Gastrocnemius medialis (tissue), 4 donors: ENCODE results near the gene TENT5C. TPM values are rescaled to one million over a fixed set of nuclear protein-coding genes. Genes with fewer than 3 reads are reported as not detected.

Experiments used
- ATAC-seq, 2 donors: fragments of 150-250 bp; one replicate each; pipeline ENCODE4 v1.9.1; 2016
- DNase-seq, 2 donors: peaks; one replicate each; pipeline ENCODE4 v3.0.0-alpha.2; 2019
- H3K27ac ChIP-seq, 4 donors: fragments of 200-600 bp; sonication (generic); 1 replicate in 1 of 4; 2 replicates in 3 of 4; pipeline ENCODE4 v1.5.1; 2016 to 2018; ENCODE audit warnings: mild to moderate bottlenecking in 2 of 4, moderate library complexity in 1 of 4
- H3K27me3 ChIP-seq, 3 donors: fragments of 200-600 bp; sonication (generic) in 2 of 3; 1 replicate in 1 of 3; 2 replicates in 2 of 3; pipeline versions ENCODE4 v1.5.1 to v1.6.0; 2016 to 2019; ENCODE audit warnings: mild to moderate bottlenecking in 1 of 3, moderate library complexity in 1 of 3
- H3K36me3 ChIP-seq, 2 donors: fragments of 200-600 bp; sonication (generic) in 1 of 2; one replicate each; pipeline ENCODE4 v1.5.1; 2017 to 2018
- H3K4me1 ChIP-seq, 2 donors: fragments of 200-600 bp; sonication (generic) in 1 of 2; one replicate each; pipeline ENCODE4 v1.5.1; 2016 to 2017; ENCODE audit warnings: mild to moderate bottlenecking in 2 of 2
- H3K4me3 ChIP-seq, 4 donors: fragments of 200-600 bp; sonication (generic) in 3 of 4; 1 replicate in 1 of 4; 2 replicates in 3 of 4; pipeline ENCODE4 v1.5.1; 2016 to 2019; ENCODE audit warnings: mild to moderate bottlenecking in 2 of 4
- H3K9me3 ChIP-seq, 3 donors: fragments of 200-600 bp; sonication (generic) in 2 of 3; 1 replicate in 1 of 3; 2 replicates in 2 of 3; pipeline ENCODE4 v1.5.1; 2016 to 2019
- POLR2A ChIP-seq, 2 donors: fragments of 450-650 bp; IDR thresholded peaks; one replicate each; pipeline ENCODE4 v1.6.1; 2017; ENCODE audit warnings: antibody characterized with exemption in 2 of 2, mild to moderate bottlenecking in 2 of 2, moderate library complexity in 2 of 2
- in situ Hi-C, 4 donors: fragments of 200-750 bp; cut with MboI; loops; one replicate each; pipeline versions ENCODE4 v1.15.0 to v1.8.0; 2017; ENCODE audit warnings: low sequenced_read_pairs in 4 of 4
- intact Hi-C: fragments of 100-400 bp; cut with DNase I; formaldehyde crosslinking; loops from one replicate; pipeline ENCODE4 v1.15.1; 2023; ENCODE audit warnings: low total_unique reads
- total RNA-seq, 4 donors: library from RNA; depleted of rRNA; stranded (reverse); fragments of >200 nt; gene quantifications; one replicate each; pipeline versions ENCODE4 v1.1.0 to v1.2.3, GENCODE V29; 2016
- TF ChIP-seq, protein P1 (sequence below), 5 experiments: fragments of 450-650 bp in 3 of 5; fragments of 200-600 bp in 2 of 5; sonication (generic) in 2 of 5; IDR thresholded peaks in 4 of 5; conservative IDR thresholded peaks in 1 of 5; 1 replicate in 4 of 5; 2 replicates in 1 of 5; pipeline ENCODE4 v1.5.1; 2016 to 2019; ENCODE audit warnings: antibody characterized with exemption in 5 of 5, mild to moderate bottlenecking in 3 of 5, moderate library complexity in 3 of 5

TENT5C gene
- total RNA-seq, 4 donors from 2014 or later: 2.3 to 21.8 (median 6.4) TPM

GRCh38 chr1:117567435-117567834 lies 38.4 kb upstream of the TENT5C start:
- Histone ChIP-seq H3K27me3 (no peaks in the 10 kb centered on the region), H3K9me3 (no peaks in the 10 kb centered on the region), H3K27ac (no peak overlapping the region), H3K4me3 (no peak overlapping the region), H3K4me1 (no peaks in the 10 kb centered on the region), H3K36me3 (no peaks in the 10 kb centered on the region)
- DNase-seq: no peak
- ATAC-seq: no peak
- TF ChIP-seq, protein P1, sequence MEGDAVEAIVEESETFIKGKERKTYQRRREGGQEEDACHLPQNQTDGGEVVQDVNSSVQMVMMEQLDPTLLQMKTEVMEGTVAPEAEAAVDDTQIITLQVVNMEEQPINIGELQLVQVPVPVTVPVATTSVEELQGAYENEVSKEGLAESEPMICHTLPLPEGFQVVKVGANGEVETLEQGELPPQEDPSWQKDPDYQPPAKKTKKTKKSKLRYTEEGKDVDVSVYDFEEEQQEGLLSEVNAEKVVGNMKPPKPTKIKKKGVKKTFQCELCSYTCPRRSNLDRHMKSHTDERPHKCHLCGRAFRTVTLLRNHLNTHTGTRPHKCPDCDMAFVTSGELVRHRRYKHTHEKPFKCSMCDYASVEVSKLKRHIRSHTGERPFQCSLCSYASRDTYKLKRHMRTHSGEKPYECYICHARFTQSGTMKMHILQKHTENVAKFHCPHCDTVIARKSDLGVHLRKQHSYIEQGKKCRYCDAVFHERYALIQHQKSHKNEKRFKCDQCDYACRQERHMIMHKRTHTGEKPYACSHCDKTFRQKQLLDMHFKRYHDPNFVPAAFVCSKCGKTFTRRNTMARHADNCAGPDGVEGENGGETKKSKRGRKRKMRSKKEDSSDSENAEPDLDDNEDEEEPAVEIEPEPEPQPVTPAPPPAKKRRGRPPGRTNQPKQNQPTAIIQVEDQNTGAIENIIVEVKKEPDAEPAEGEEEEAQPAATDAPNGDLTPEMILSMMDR (IDR thresholded peaks at IDR 0.05 in 4 of 5, conservative IDR thresholded peaks at IDR 0.05 in 1 of 5): no peak
- TF ChIP-seq POLR2A (IDR thresholded peaks at IDR 0.05): no peak
- intact Hi-C loops (no loop called here), in situ Hi-C loops (no loop called here)

DNA sequence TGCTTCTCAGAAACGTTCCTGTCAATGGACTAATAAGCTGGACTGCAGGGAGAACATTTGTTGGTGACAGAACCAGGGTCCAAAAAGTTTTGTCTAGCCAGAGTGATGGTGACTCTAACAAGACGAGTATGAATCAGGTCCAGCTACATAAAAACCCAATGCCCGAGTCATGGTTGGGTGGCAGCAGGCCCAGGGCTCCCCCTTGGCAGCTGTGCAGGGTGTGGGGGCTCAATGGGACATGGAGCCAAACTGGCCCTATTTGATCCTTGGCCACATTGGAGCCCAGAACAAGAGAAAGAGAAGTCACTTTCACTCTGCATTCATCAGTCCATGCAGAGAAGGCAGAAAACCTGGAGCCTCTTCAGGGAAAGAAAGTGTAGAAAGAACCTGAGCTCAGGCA lies 37.9 kb upstream of the TENT5C start:
- intact Hi-C loops: no loop called here
- no peaks in the 10 kb centered on the region for H3K4me1 ChIP-seq
- TF ChIP-seq, protein P1 (IDR thresholded peaks at IDR 0.05 in 4 of 5, conservative IDR thresholded peaks at IDR 0.05 in 1 of 5): no peak
- no peak for TF ChIP-seq POLR2A (IDR thresholded peaks at IDR 0.05)
- ATAC-seq (no peak), DNase-seq (no peak)
- H3K4me3 ChIP-seq: no peak overlapping the region
- no peak overlapping the region for H3K27ac ChIP-seq
- in situ Hi-C loops: no loop called here
- H3K27me3 ChIP-seq: no peaks in the 10 kb centered on the region
- no peaks in the 10 kb centered on the region for H3K9me3 ChIP-seq
- no peaks in the 10 kb centered on the region for H3K36me3 ChIP-seq

DNA sequence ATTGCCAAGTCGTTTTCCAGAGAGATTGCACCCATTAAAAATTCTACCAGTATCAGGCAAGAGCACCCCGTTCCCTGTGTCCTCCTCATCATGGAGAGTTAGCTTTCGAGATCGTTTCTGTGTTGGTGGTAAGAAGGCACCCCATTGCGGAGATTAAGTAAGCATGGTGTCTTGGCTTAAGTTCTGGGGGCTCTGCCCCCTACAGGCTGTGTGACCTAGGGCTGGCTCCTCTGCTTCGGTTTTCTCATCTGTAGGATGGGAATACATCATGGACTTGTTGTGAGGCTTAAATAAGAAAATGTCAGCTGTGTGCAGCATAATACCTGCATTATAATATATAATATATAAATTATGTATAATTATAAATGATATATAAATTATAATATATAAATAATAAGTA lies 36.8 kb upstream of the TENT5C start:
- ATAC-seq: no peak
- intact Hi-C loops (no loop called here), in situ Hi-C loops (no loop called here)
- Histone ChIP-seq H3K27ac (no peak overlapping the region), H3K4me3 (no peak overlapping the region), H3K4me1 (no peaks in the 10 kb centered on the region), H3K9me3 (no peaks in the 10 kb centered on the region), H3K27me3 (no peaks in the 10 kb centered on the region), H3K36me3 (no peaks in the 10 kb centered on the region)
- TF ChIP-seq, protein P1 (IDR thresholded peaks at IDR 0.05 in 4 of 5, conservative IDR thresholded peaks at IDR 0.05 in 1 of 5): no peak
- DNase-seq: no peak

GRCh38 chr1:117569856-117570255 lies 36.0 kb upstream of the TENT5C start:
- Histone ChIP-seq H3K4me3 (no peak overlapping the region), H3K9me3 (no peaks in the 10 kb centered on the region), H3K4me1 (no peaks in the 10 kb centered on the region), H3K36me3 (no peaks in the 10 kb centered on the region), H3K27ac (no peak overlapping the region), H3K27me3 (no peaks in the 10 kb centered on the region)
- no peak for DNase-seq
- intact Hi-C loops: no loop called here
- no peak for ATAC-seq
- in situ Hi-C loops: no loop called here
- TF ChIP-seq, protein P1 (IDR thresholded peaks at IDR 0.05 in 4 of 5, conservative IDR thresholded peaks at IDR 0.05 in 1 of 5): no peak
- no peak for TF ChIP-seq POLR2A (IDR thresholded peaks at IDR 0.05)

GRCh38 chr1:117570988-117571409 lies 34.8 kb upstream of the TENT5C start:
- in situ Hi-C loops: no loop called here
- ATAC-seq (no peak), DNase-seq (no peak)
- Histone ChIP-seq H3K9me3 (no peaks in the 10 kb centered on the region), H3K36me3 (no peaks in the 10 kb centered on the region), H3K4me1 (no peaks in the 10 kb centered on the region), H3K4me3 (no peak overlapping the region), H3K27me3 (no peaks in the 10 kb centered on the region), H3K27ac (no peak overlapping the region)
- TF ChIP-seq, protein P1 (IDR thresholded peaks at IDR 0.05 in 4 of 5, conservative IDR thresholded peaks at IDR 0.05 in 1 of 5): no peak
- no peak for TF ChIP-seq POLR2A (IDR thresholded peaks at IDR 0.05)
- intact Hi-C loops: no loop called here
